GM18870 (cell line): ENCODE results near the gene PLCB1.

Experiments
- ATAC-seq: cut with Tn5 transposase; IDR thresholded peaks from one replicate; pipeline ENCODE4 v1.9.1; 2021; ENCODE audit warnings: moderate library complexity; ENCODE audit not compliant: unreplicated experiment

The PLCB1 gene

DNA sequence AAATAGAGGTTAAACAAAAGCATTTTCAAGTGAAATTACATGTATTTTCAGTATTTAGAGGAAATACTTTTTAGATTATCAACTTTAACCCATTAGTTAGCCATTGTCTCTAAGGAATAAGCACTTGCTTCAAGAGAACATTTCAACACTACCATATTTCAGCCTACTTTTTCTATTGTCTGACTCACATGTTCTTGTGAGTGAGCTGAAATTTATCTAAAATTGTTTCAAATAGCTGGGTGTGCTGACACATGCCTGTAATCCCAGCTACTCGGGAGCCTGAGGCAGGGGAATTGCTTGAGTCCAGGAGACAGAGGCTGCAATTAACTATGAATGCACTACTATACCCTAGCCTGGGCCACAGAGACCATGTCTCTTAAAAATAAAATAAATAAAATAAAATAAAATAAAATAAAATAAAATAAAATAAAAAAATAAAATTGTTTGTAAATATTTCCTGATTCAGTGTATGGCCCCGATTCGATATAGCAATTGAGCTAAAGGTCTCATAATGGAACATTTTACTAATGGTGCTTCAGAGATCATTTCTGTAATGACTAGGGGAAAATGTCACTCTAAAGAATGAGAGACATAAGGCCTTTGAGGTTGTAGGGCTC is 612.3 kb downstream of the PLCB1 start:
- no peak for ATAC-seq

- ATAC-seq = no peak
Measured at GRCh38 chr20:8749101-8749500, 617.0 kb downstream of the PLCB1 start.

GRCh38 chr20:8749986-8750385 is 617.9 kb downstream of the PLCB1 start:
- no peak for ATAC-seq

DNA sequence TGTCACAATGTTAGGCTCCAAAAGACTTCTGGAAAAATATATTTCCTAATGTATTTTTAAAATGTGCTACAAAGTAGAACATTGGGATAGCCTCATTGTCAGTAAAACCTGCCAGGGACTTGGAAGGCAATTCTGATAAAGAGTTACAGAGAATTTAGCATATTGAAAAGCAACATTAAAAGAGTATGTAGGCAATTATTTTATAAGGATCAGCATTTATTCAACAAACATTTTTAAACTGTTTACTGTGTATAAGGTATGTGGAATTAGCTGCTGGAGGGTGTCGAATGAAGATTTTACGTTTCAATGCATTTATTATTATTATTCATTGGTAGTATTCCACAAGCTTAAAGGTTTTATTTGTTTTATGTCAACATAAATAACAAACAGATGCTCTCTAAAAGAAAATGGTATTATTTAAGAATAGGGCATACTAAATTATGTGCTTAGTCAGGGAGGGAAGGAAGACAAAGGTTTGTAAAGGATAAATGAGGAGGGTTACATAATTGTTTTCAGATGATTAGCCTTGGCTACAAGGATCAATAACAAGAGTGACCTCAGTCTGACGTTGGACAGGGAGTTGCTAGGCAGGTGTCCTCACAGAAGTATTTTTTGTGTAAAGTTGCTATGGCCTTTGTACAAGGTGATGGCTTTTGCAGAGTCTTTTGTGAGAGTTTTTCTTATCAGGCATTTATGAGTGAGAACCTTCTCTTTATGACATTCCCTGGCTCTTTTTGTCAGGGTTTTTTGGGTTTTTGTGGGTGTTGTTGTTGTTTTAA is 623.5 kb downstream of the PLCB1 start:
- ATAC-seq = no peak

DNA sequence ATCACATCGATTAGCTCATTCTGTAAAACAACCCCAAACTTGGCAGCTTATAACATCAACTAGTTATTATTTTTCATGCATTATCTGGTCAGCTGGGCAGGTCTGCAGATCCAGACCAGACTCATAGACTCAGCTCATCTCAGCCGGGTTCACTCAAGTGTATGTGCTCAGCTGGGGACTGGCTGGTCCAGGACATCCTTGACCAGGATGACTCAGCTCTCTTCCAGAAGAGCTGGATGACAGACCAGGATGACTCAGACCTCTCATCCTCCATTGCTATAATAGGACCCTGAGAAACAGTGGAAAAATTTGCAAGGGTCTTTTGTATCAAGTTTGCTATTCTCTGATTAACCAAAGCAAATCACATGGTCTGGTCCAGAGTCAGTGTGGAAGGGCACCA is 624.3 kb downstream of the PLCB1 start:
- no peak for ATAC-seq

- no peak for ATAC-seq
Measured at GRCh38 chr20:8757146-8757545, 625.1 kb downstream of the PLCB1 start.

DNA sequence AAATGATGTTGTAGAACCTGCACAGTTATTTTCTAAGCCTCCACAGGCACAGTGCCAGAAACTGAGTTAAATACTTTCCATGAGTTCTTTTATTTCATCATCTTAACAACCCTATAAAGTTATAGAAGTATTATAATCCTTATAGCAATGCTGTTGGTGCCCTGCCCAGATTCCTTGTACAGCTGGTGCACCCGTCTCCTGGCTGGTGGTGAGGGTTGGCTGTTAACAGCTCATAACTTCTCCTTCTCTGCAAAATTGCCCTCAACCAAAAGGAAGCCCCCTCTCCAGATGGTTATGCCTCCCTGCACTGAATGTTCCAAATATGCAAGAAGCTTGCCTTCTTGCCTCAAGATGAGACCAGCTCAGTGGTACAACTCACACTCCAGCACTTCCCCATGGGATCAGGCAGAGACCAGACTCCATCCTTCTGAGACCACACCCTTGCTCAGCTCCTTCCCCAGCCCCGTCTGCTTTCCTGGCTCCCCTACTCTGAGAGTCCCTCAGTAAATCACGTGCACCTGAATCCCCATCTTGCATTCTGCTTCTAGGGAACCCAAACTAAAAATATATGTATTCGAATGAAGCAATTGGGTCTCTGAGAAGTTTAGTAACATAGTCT is 632.4 kb downstream of the PLCB1 start:
- ATAC-seq = no peak

DNA sequence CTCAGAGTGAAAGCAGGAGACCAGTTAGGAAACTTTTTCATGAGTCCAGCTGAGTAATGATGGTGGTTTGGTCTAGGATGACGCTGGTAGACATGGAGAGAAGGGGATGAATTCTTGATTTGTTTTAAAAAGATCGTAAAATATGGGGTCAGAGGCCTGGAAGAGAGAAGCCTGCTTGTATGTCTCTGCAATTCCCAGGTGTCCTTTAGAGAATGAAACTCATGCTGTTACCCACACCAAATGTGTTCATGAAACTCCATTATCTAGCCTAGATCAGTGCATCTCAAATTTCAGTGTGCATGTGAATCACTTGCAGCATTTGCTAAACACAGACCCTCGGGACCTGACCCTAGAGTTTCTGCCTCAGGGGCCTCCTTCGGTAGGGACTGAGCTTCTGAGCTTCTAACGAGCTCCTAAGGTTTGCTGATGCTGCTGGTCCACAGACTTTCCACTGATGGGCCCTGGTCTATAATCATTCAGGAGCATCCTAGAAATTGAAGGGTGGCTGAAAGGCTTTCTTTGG is 634.9 kb downstream of the PLCB1 start:
- no peak for ATAC-seq

DNA sequence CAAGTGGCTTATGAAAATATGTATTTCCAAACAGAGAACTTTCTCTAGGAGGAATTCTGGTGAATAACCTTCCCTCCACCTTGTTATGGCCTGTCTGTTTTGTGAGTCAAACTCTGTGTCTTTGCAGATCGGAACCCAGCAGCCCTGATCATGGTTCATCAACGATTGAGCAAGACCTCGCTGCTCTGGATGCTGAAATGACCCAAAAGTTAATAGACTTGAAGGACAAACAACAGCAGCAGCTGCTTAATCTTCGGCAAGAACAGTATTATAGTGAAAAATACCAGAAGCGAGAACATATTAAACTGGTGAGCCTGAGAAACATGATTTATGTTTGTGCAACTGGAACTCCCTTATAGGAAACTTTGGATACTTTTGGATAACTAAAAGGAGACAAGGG is 642.3 kb downstream of the PLCB1 start:
- ATAC-seq = no peak

- ATAC-seq = no peak
Measured at GRCh38 chr20:8777911-8778310, 645.8 kb downstream of the PLCB1 start.

- ATAC-seq = no peak
Measured at GRCh38 chr20:8778387-8778786, 646.3 kb downstream of the PLCB1 start.

- no peak for ATAC-seq
Measured at GRCh38 chr20:8780915-8781314, 648.8 kb downstream of the PLCB1 start.

DNA sequence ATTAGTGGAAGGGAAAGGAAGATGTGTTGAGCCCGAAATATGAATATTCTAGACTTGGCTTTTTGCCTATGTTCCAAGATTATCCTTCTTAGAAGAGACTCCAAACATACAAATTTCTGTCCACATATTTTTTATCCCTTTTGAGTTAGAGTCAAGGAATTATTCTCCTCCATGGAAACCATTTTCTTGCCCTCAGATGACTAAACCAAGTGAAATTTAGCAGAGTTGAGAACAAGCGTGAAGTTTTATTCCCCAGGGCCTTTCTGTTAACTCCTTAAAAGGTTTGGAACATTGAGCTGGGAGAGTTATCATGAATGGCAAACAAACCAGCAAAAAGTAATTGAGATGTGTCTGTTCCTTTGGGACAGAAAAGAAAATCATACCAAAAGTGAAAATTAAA is 650.7 kb downstream of the PLCB1 start:
- ATAC-seq = no peak

GRCh38 chr20:8783734-8784133 is 651.7 kb downstream of the PLCB1 start:
- no peak for ATAC-seq

DNA sequence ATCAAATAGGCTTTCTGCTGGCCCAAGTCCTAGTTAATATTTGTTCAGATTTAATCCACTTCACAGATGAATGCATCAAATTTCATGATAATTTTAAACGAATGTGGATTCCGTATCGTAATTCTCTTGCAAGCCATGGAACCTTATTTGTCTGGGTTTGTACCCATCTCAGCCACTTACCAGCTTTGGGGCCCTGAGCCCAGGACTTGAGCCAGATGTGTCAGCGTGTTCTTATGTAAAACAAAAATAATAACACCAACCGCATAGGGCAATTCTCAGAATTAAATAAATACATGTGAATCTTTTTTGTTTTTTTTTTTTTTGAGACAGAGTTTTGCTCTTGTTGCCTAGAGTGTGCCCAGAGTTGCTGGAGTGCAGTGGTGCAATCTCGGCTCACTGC is 654.3 kb downstream of the PLCB1 start:
- no peak for ATAC-seq

GRCh38 chr20:8787090-8787489 is 655.0 kb downstream of the PLCB1 start:
- no peak for ATAC-seq

- ATAC-seq = no peak
Measured at GRCh38 chr20:8788275-8788674, 656.2 kb downstream of the PLCB1 start.

- ATAC-seq = no peak
Measured at GRCh38 chr20:8788831-8789230, 656.8 kb downstream of the PLCB1 start.

DNA sequence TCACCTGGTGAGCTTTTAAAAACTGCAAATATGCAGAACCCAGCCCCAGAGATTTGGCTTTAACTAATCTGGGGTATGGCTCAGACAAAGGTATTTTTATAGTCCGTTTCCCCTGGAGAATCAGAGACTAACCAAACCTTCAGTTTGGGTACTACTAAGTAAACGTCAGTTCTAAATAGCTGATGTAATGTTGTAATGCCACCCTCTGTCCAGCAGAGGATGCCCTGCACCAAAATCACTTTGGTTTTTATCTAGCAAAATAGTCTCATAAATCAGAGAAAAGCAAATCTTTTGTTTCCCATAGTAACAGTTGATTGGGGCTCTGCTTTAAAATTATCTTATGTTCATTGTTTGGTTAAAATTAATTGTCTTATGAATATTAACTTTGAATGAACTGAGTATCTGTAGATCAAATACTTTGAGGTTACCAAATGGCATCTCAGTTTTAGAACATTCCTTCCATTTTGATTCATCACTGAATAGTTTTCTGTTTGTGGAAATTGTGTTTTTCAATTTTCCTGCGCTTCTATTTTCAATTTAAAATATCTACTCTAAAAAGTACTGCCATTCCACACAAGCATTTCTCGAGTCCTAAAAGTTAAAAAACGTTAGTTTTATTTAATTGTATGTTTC is 658.5 kb downstream of the PLCB1 start:
- ATAC-seq = peak; percentile 64

DNA sequence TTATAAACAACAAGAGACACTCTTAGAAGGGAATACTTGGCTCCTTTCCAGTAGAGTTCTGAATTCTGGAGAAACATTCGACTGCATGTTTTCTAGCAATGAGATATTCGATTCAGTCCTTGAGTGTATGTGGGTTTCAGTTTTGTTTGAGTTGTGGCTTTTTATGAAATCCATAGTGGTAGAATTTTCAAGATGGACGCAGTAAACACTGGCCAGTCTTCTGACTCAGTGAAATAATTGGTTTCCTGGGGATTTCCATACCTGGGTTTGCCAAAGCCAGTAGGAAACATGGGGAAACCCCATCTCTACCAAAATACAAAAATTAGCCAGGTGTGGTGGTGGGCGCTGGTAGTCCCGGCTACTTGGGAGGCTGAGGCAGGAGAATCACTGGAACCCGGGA is 663.3 kb downstream of the PLCB1 start:
- no peak for ATAC-seq

GRCh38 chr20:8796088-8796660 is 664.1 kb downstream of the PLCB1 start:
- ATAC-seq = no peak
